Liver (tissue), 9 donors: Measurements from ENCODE around the gene ACSM6. TPM values are rescaled to one million over a fixed set of nuclear protein-coding genes. Genes with fewer than 3 reads are reported as not detected.

Source experiments
- DNase-seq: peaks from one replicate; pipeline ENCODE4 v3.0.0-alpha.2; 2017; ENCODE audit warnings: low spot score
- H3K27ac ChIP-seq, 2 donors: one replicate each; pipeline ENCODE4 v1.7.0; 2013; ENCODE audit warnings: inconsistent platforms in 2 of 2, low read length in 2 of 2, control low read depth in 1 of 2, low read depth in 1 of 2, mild to moderate bottlenecking in 1 of 2
- H3K27me3 ChIP-seq, 4 donors: one replicate each; pipeline versions ENCODE4 v1.6.1 to v1.7.0; 2013; ENCODE audit warnings: low read length in 3 of 4, inconsistent platforms in 1 of 4, mild to moderate bottlenecking in 1 of 4, moderate library complexity in 1 of 4; ENCODE audit not compliant: control insufficient read depth in 4 of 4, insufficient read depth in 4 of 4
- H3K36me3 ChIP-seq, 4 donors: one replicate each; pipeline versions ENCODE4 v1.6.1 to v1.7.0; 2013; ENCODE audit warnings: low read length in 3 of 4, mild to moderate bottlenecking in 3 of 4, low read depth in 1 of 4, moderate library complexity in 1 of 4; ENCODE audit not compliant: control insufficient read depth in 4 of 4, insufficient read depth in 3 of 4
- H3K4me1 ChIP-seq, 4 donors: one replicate each; pipeline versions ENCODE4 v1.6.1 to v1.7.0; 2013; ENCODE audit warnings: low read length in 3 of 4, mild to moderate bottlenecking in 3 of 4, moderate library complexity in 1 of 4; ENCODE audit not compliant: control insufficient read depth in 4 of 4, insufficient read depth in 4 of 4
- H3K4me3 ChIP-seq, 3 donors: one replicate each; pipeline versions ENCODE4 v1.6.1 to v1.7.0; 2013; ENCODE audit warnings: low read length in 3 of 3, control low read depth in 1 of 3, low read depth in 1 of 3, mild to moderate bottlenecking in 1 of 3
- H3K9ac ChIP-seq, 2 donors: one replicate each; pipeline ENCODE4 v1.7.0; 2013; ENCODE audit warnings: low read length in 2 of 2, mild to moderate bottlenecking in 2 of 2, moderate library complexity in 2 of 2, control low read depth in 1 of 2, low read depth in 1 of 2
- H3K9me3 ChIP-seq, 4 donors: one replicate each; pipeline versions ENCODE4 v1.6.1 to v1.7.0; 2013; ENCODE audit warnings: low read length in 3 of 4; ENCODE audit not compliant: control insufficient read depth in 4 of 4
- EGR1 ChIP-seq, 2 donors: IDR thresholded peaks; 2 replicates each; pipeline ENCODE4 v1.6.1; 2016 to 2018; ENCODE audit warnings: antibody characterized with exemption in 2 of 2, low read depth in 2 of 2
- FOXA1 ChIP-seq: IDR thresholded peaks from 2 replicates; pipeline ENCODE4 v1.6.1; 2016; ENCODE audit warnings: antibody characterized with exemption
- FOXA2 ChIP-seq: IDR thresholded peaks from 2 replicates; pipeline ENCODE4 v1.6.1; 2016; ENCODE audit warnings: antibody characterized with exemption
- GABPA ChIP-seq, 2 donors: IDR thresholded peaks in 1 of 2; conservative IDR thresholded peaks in 1 of 2; 2 replicates each; pipeline ENCODE4 v1.6.1; 2016; ENCODE audit warnings: antibody characterized with exemption in 2 of 2, mild to moderate bottlenecking in 1 of 2, moderate library complexity in 1 of 2
- HNF4G ChIP-seq: IDR thresholded peaks from 2 replicates; pipeline ENCODE4 v1.6.1; 2016; ENCODE audit warnings: antibody characterized with exemption
- JUND ChIP-seq, 2 donors: IDR thresholded peaks; 2 replicates each; pipeline ENCODE4 v1.6.1; 2016; ENCODE audit warnings: antibody characterized with exemption in 2 of 2
- NR2F2 ChIP-seq: IDR thresholded peaks from 2 replicates; pipeline ENCODE4 v1.6.1; 2016; ENCODE audit warnings: antibody characterized with exemption
- RAD21 ChIP-seq, 2 donors: IDR thresholded peaks; 2 replicates each; pipeline ENCODE4 v1.6.1; 2016; ENCODE audit warnings: antibody characterized with exemption in 2 of 2, mild to moderate bottlenecking in 2 of 2
- RXRA ChIP-seq, 2 donors: IDR thresholded peaks; 2 replicates each; pipeline ENCODE4 v1.6.1; 2017 to 2018; ENCODE audit warnings: antibody characterized with exemption in 2 of 2, mild to moderate bottlenecking in 1 of 2
- SP1 ChIP-seq: IDR thresholded peaks from 2 replicates; pipeline ENCODE4 v1.6.1; 2018; ENCODE audit warnings: antibody characterized with exemption, mild to moderate bottlenecking
- TAF1 ChIP-seq: conservative IDR thresholded peaks from 2 replicates; pipeline ENCODE4 v1.6.1; 2016; ENCODE audit warnings: antibody characterized with exemption, mild to moderate bottlenecking
- WGBS: extraction: QIAGEN DNeasy Blood & Tissue Kit; methylation state at CpG from one replicate; pipeline ENCODE4 v1.1.7; 2013; 5-methylcytosine and 5-hydroxymethylcytosine counted together
- polyA plus RNA-seq, 2 donors: library from polyadenylated mRNA; stranded (reverse) in 1 of 2; unstranded in 1 of 2; fragments of 200-250 nt in 1 of 2; fragments of >200 nt in 1 of 2; fragmentation: Nextera tagmentation in 1 of 2; extraction: Ambion mirVana in 1 of 2; gene quantifications; one replicate each; pipeline versions ENCODE4 v1.2.1 to v1.2.3, GENCODE V29; 2013 to 2015
- total RNA-seq, 2 donors: library from RNA; depleted of rRNA; stranded (reverse); fragments of >200 nt; gene quantifications; one replicate each; pipeline ENCODE4 v1.2.3, GENCODE V29; 2014
- TF ChIP-seq, protein P1 (sequence below): fragments of 150-350 bp; IDR thresholded peaks from 2 replicates; pipeline ENCODE4 v1.5.1; 2017; ENCODE audit warnings: improper control_type of control experiment, low read depth, low read length; ENCODE audit not compliant: missing input control
- TF ChIP-seq, protein P2 (sequence below): IDR thresholded peaks from 2 replicates; pipeline ENCODE4 v1.6.1; 2016; ENCODE audit warnings: antibody characterized with exemption
- TF ChIP-seq, protein P3 (sequence below): IDR thresholded peaks from 2 replicates; pipeline ENCODE4 v1.6.1; 2016; ENCODE audit warnings: antibody characterized with exemption, mild to moderate bottlenecking
- TF ChIP-seq, protein P4 (sequence below): IDR thresholded peaks from 2 replicates; pipeline ENCODE4 v1.6.1; 2016; ENCODE audit warnings: antibody characterized with exemption
- donor health status: healthy.
- donor health status: healthy.
- donor health status: healthy.
- donor health status: healthy.
- donor health status: healthy.

The ACSM6 gene
- not detected for total RNA-seq
- not detected for polyA plus RNA-seq

DNA sequence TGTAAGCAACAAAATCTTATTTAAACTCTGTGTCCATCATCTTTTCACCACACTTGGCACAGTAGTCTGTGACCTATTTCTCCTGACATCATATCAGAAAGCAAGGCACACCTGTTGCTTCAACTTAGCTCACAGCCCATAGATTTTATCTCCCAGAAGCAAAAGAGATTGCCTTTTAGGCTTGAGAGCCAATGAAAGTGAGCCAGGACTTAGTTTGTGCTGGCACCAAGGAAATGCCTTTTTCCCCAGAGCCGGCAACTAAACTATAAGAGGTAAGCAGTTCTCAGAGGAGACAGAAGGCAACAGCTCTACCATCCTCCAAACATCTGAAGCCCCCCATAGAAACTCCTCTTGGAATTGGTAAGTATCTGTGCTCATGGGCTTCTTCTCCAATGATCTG is at the start of gene ACSM6:
TSS of gene ACSM6 (plus strand) at position 295 of the 400 bp plus-strand sequence. CDS start 248 bp downstream, outside the sequence.
- TF ChIP-seq RAD21 (IDR thresholded peaks at IDR 0.05) (no peak), SP1 (no peak)
- no peaks in the 10 kb centered on the region for H3K9me3 ChIP-seq
- no peak within 1 kb of the TSS for H3K9ac ChIP-seq
- H3K36me3 ChIP-seq = no peaks in the 10 kb centered on the region
- no peaks in the 10 kb centered on the region for H3K4me1 ChIP-seq
- 94% methylated on average over 1 of the region's 1 CpG for WGBS
- DNase-seq = no peak
- no peak within 1 kb of the TSS for H3K4me3 ChIP-seq
- no peaks in the 10 kb centered on the region for H3K27me3 ChIP-seq
- H3K27ac ChIP-seq = no peak within 1 kb of the TSS

DNA sequence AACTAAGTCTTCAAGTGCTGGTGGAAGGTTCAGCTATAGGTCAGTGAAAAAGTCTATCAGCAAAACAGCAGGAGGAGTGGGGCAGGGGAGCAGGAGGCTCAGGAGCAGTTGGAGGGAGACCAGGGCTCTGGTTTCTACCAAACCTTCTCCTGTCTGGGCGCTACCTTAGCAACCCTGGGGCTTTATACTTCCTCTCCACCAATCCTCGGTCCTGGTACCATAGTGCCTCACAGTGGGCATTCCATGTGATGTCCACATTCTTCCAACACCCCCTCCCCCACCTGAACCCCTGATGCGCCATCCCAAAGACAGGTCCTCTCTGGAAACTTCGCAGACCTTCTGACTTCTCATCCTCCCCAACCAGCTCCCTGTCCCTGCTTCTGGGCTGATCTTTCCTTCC is 25.3 kb upstream of the ACSM6 start:
- H3K9ac ChIP-seq = no peak overlapping the region
- H3K4me3 ChIP-seq = no peak overlapping the region
- no peak for DNase-seq
- H3K4me1 ChIP-seq = peaks cover 0 to 4% (median 0%) of the 10 kb centered on the region in 4 donors
- no peaks in the 10 kb centered on the region for H3K36me3 ChIP-seq
- no peak overlapping the region for H3K27ac ChIP-seq
- H3K27me3 ChIP-seq = no peaks in the 10 kb centered on the region
- TF ChIP-seq FOXA1 = no peak
- TF ChIP-seq JUND (IDR thresholded peaks at IDR 0.05) = no peak
- TF ChIP-seq RXRA (IDR thresholded peaks at IDR 0.05) = no peak
- TF ChIP-seq RAD21 (IDR thresholded peaks at IDR 0.05) = peak in 1 of 2 donors; percentile 4
- TF ChIP-seq, protein P1, sequence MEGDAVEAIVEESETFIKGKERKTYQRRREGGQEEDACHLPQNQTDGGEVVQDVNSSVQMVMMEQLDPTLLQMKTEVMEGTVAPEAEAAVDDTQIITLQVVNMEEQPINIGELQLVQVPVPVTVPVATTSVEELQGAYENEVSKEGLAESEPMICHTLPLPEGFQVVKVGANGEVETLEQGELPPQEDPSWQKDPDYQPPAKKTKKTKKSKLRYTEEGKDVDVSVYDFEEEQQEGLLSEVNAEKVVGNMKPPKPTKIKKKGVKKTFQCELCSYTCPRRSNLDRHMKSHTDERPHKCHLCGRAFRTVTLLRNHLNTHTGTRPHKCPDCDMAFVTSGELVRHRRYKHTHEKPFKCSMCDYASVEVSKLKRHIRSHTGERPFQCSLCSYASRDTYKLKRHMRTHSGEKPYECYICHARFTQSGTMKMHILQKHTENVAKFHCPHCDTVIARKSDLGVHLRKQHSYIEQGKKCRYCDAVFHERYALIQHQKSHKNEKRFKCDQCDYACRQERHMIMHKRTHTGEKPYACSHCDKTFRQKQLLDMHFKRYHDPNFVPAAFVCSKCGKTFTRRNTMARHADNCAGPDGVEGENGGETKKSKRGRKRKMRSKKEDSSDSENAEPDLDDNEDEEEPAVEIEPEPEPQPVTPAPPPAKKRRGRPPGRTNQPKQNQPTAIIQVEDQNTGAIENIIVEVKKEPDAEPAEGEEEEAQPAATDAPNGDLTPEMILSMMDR = no peak
- no peak for TF ChIP-seq GABPA (IDR thresholded peaks at IDR 0.05 in 1 of 2, conservative IDR thresholded peaks at IDR 0.05 in 1 of 2)
- 94% methylated on average over 4 of the region's 4 CpGs for WGBS
- no peaks in the 10 kb centered on the region for H3K9me3 ChIP-seq

DNA sequence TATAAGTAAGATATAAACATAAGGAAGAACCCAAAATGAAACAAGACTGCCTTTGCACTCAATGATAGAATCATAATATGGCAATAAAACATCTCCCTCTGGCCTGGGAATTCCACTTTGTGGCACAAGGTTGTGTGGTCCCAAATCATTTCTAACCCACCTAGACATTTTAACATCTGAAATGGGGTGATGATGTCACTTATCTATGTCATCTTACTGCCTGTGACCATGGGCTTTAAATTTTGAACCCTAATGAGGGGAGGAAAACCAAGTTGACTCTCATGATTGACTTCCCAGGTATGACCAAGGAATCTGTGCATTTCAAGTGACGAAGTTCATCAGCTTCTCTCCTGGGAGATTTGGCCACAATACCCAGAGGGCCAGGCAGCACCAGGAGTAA is 24.5 kb upstream of the ACSM6 start:
- no peaks in the 10 kb centered on the region for H3K9me3 ChIP-seq
- no peak overlapping the region for H3K27ac ChIP-seq
- H3K9ac ChIP-seq = no peak overlapping the region
- H3K27me3 ChIP-seq = no peaks in the 10 kb centered on the region
- no peak for DNase-seq
- WGBS = 98% methylated on average over 1 of the region's 1 CpG
- H3K4me3 ChIP-seq = no peak overlapping the region
- H3K36me3 ChIP-seq = no peaks in the 10 kb centered on the region
- TF ChIP-seq TAF1 (no peak), RAD21 (IDR thresholded peaks at IDR 0.05) (no peak), SP1 (no peak)
- peaks cover 0 to 4% (median 0%) of the 10 kb centered on the region in 4 donors for H3K4me1 ChIP-seq

GRCh38 chr10:95170790-95171189 is 23.2 kb upstream of the ACSM6 start:
- H3K27me3 ChIP-seq = no peaks in the 10 kb centered on the region
- H3K4me3 ChIP-seq = no peak overlapping the region
- no peak overlapping the region for H3K9ac ChIP-seq
- peaks cover 0 to 4% (median 0%) of the 10 kb centered on the region in 4 donors for H3K4me1 ChIP-seq
- TF ChIP-seq, protein P1 = no peak
- TF ChIP-seq, protein P2, sequence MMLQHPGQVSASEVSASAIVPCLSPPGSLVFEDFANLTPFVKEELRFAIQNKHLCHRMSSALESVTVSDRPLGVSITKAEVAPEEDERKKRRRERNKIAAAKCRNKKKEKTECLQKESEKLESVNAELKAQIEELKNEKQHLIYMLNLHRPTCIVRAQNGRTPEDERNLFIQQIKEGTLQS = no peak
- TF ChIP-seq EGR1 (IDR thresholded peaks at IDR 0.05; ENCODE audit: low read depth in 2 of 2) (no peak), RXRA (IDR thresholded peaks at IDR 0.05) (no peak), FOXA1 (no peak), JUND (IDR thresholded peaks at IDR 0.05) (no peak), FOXA2 (no peak), SP1 (no peak), TAF1 (no peak), HNF4G (no peak), NR2F2 (no peak)
- TF ChIP-seq, protein P3, sequence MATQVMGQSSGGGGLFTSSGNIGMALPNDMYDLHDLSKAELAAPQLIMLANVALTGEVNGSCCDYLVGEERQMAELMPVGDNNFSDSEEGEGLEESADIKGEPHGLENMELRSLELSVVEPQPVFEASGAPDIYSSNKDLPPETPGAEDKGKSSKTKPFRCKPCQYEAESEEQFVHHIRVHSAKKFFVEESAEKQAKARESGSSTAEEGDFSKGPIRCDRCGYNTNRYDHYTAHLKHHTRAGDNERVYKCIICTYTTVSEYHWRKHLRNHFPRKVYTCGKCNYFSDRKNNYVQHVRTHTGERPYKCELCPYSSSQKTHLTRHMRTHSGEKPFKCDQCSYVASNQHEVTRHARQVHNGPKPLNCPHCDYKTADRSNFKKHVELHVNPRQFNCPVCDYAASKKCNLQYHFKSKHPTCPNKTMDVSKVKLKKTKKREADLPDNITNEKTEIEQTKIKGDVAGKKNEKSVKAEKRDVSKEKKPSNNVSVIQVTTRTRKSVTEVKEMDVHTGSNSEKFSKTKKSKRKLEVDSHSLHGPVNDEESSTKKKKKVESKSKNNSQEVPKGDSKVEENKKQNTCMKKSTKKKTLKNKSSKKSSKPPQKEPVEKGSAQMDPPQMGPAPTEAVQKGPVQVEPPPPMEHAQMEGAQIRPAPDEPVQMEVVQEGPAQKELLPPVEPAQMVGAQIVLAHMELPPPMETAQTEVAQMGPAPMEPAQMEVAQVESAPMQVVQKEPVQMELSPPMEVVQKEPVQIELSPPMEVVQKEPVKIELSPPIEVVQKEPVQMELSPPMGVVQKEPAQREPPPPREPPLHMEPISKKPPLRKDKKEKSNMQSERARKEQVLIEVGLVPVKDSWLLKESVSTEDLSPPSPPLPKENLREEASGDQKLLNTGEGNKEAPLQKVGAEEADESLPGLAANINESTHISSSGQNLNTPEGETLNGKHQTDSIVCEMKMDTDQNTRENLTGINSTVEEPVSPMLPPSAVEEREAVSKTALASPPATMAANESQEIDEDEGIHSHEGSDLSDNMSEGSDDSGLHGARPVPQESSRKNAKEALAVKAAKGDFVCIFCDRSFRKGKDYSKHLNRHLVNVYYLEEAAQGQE = no peak
- TF ChIP-seq, protein P4, sequence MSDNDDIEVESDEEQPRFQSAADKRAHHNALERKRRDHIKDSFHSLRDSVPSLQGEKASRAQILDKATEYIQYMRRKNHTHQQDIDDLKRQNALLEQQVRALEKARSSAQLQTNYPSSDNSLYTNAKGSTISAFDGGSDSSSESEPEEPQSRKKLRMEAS = no peak
- no peak for DNase-seq
- H3K9me3 ChIP-seq = no peaks in the 10 kb centered on the region
- H3K36me3 ChIP-seq = no peaks in the 10 kb centered on the region
- WGBS = 91% methylated on average over 2 of the region's 2 CpGs
- no peak overlapping the region for H3K27ac ChIP-seq
